Measurements from ENCODE around the gene CHRDL2. TPM values are rescaled to one million over a fixed set of nuclear protein-coding genes. Genes with fewer than 3 reads are reported as not detected.
"Not testable (repeated sequence)": the region's sequence is repeated elsewhere in the genome, so short reads cannot be mapped to it uniquely, and the experiment has no call there.

Gene CHRDL2
- total RNA-seq, 1 donor: not detected

DNA sequence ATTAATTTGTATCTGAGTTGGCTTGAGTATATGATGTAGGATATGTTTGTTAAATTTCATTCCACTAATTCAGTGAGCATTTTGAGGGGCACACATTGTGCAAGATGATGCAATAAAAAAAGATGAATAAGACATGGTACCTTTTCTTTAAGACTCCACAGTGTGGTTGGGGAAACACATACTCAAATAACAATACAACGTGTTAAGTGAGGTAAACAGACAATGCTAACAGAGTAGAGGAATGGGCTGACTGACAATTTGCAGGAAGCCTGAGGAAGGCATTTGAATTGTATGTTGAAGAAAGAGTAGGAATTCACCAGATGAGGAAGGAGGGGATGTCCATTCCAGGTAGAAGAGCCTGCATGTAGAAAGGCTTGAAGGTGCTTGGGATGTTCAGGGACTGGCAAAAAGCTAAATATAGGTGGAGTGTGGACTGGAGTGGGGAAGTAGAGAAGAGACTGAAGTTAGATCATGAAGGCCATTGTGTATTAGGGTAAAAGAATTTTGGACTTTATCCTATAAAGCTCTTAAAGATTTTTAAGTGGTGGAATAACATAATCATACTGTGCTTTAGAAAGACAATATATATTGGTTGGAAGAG, 24.3 kb upstream of the CHRDL2 start:
- H3K4me1 ChIP-seq (ENCODE audit: insufficient read depth, low read length): peaks cover 14% of the 10 kb centered on the region
- no peaks in the 10 kb centered on the region for H3K27me3 ChIP-seq (ENCODE audit: insufficient read depth, low read length)
- H3K4me3 ChIP-seq (ENCODE audit: low read length): no peak overlapping the region
- no peaks in the 10 kb centered on the region for H3K9me3 ChIP-seq (ENCODE audit: low read depth, low read length)

DNA sequence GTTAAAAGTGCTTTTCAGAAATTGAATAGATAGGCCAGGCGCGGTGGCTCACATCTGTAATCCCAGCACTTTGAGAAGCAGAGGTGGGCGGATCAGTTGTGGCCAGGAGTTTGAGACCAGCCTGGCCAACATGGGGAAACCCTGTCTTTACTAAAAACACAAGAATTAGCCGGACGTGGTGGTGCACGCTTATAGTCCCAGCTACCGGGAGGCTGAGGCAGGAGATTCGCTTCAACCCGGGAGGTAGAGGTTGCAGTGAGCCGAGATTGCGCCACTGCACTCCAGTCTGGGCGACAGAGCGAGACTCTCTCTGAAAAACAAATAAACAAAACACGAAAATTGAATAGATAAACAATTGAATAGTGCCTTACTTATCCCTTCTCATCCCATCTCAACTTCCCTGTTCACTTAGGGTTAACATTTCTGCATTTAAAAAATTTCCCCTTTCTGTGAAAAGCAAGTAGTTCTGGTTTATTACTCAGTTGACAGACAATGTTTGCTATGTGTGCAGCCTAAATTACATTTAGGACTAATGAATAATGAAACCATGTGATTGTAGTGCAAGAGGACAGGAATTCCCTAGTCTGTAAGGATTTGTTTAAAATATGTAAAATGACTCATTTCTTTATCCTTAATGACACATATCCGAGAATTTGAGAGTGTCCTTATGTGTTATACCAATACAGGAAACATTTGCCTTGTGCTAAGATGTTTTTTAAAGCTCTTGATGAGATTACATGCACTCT, 23.5 kb upstream of the CHRDL2 start:
- no peaks in the 10 kb centered on the region for H3K9me3 ChIP-seq (ENCODE audit: low read depth, low read length)
- H3K27me3 ChIP-seq (ENCODE audit: insufficient read depth, low read length): no peaks in the 10 kb centered on the region
- peaks cover 22% of the 10 kb centered on the region for H3K4me1 ChIP-seq (ENCODE audit: insufficient read depth, low read length)
- no peak overlapping the region for H3K4me3 ChIP-seq (ENCODE audit: low read length)

DNA sequence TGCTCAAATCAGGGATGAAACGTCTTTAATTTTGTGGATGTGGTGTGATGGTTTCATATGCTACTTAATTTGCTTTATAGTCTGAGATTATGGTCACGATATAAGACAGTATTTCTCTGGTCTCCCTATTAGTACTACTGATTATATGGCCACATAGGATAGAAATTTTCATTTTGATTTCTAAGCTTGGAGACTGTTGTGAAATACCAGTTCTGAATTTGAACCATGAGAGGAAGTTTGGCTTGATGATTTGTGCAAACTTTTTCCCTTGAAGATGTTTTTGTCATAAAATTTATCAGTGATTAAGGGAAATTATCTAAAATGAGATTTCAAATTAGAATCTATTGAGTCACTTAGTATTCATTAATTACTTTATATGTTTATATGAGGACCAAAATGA, 20.1 kb upstream of the CHRDL2 start:
- Histone ChIP-seq H3K4me3 (ENCODE audit: low read length) (no peak overlapping the region), H3K9me3 (ENCODE audit: low read depth, low read length) (no peaks in the 10 kb centered on the region), H3K4me1 (ENCODE audit: insufficient read depth, low read length) (peaks cover 39% of the 10 kb centered on the region), H3K27me3 (ENCODE audit: insufficient read depth, low read length) (no peaks in the 10 kb centered on the region)

DNA sequence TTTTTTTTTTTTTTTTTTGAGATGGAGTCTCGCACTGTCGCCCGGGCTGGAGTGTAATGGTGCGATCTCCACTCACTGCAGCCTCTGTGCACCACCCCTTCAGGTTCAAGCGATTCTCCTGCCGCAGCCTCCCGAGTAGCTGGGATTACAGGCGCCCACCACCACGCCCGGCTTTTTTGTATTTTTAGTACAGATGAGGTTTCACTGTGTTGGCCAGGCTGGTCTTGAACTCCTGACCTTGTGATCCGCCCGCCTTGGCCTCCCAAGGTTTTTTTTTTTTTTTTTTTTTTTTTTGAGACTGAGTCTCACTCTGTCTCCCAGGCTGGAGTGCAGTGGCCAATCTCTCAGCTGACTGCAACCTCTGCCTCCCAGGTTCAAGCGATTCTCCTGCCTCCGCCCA, 19.4 kb upstream of the CHRDL2 start:
- H3K9me3 ChIP-seq (ENCODE audit: low read depth, low read length); H3K4me3 ChIP-seq (ENCODE audit: low read length); H3K27me3 ChIP-seq (ENCODE audit: insufficient read depth, low read length): not testable (repeated sequence)
- peaks cover 39% of the 10 kb centered on the region for H3K4me1 ChIP-seq (ENCODE audit: insufficient read depth, low read length)

DNA sequence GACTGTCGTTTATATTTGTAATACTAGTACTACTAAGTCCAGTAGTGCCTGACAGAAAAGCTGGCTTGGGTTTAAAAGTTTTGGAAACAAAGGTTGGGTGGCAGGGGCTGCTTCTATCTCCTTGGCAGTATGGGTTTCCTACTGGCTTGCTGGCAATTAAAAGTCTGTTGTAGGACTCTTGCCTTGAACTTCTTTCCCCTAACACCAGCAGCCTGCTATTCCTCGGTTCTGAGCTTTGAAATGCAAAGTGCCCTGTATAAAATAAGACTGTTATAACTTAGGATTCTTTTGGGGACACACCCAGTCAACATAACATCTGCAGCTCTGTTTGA, 18.7 kb upstream of the CHRDL2 start:
- peaks cover 39% of the 10 kb centered on the region for H3K4me1 ChIP-seq (ENCODE audit: insufficient read depth, low read length)
- no peaks in the 10 kb centered on the region for H3K27me3 ChIP-seq (ENCODE audit: insufficient read depth, low read length)
- peak overlapping the region; percentile 76 for H3K4me3 ChIP-seq (ENCODE audit: low read length)
- no peaks in the 10 kb centered on the region for H3K9me3 ChIP-seq (ENCODE audit: low read depth, low read length)

DNA sequence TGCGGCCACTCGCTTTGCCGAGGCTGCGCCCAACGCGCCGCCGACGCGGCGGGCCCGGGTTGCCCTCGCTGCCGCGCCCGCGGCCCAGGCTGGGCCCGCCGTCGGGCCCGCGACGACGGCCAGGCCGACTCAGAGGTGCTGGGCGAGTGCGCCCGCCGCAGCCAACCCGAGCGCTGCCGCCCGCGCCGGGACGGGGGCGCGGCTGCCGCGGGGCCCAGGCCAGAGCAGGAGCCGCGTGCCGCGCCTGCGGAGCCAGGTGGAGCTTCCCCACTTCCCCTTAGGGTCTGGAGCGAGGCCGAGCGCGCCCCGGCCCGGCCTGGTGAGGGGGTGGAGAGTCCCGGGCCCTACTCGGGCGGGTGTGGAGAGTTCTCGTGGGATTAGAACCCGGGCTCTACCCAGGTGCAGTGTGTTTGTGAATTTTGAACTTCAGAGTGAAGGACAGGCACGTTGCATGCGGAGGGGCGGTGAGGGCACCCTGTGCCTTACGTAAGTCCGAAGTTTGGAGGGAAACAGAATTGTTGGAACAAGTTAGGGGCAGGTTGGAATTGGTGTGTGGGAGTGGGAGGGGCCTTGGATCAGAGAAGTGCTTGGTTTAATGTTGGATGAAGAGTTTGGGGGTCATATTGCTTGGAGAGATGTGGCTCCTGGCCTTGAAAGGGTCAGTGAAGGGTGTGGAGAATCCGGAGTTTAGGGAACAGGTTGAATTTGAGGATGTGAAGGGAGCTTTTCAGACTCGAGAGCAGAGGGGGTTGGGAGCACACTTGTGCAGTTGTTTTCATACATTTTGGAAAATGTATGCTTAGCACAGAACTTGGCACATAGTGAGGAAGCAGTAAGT, 18.1 kb upstream of the CHRDL2 start:
- Histone ChIP-seq H3K4me1 (ENCODE audit: insufficient read depth, low read length) (peaks cover 35% of the 10 kb centered on the region), H3K27me3 (ENCODE audit: insufficient read depth, low read length) (no peaks in the 10 kb centered on the region), H3K9me3 (ENCODE audit: low read depth, low read length) (no peaks in the 10 kb centered on the region), H3K4me3 (ENCODE audit: low read length) (peak overlapping the region; percentile 76)

DNA sequence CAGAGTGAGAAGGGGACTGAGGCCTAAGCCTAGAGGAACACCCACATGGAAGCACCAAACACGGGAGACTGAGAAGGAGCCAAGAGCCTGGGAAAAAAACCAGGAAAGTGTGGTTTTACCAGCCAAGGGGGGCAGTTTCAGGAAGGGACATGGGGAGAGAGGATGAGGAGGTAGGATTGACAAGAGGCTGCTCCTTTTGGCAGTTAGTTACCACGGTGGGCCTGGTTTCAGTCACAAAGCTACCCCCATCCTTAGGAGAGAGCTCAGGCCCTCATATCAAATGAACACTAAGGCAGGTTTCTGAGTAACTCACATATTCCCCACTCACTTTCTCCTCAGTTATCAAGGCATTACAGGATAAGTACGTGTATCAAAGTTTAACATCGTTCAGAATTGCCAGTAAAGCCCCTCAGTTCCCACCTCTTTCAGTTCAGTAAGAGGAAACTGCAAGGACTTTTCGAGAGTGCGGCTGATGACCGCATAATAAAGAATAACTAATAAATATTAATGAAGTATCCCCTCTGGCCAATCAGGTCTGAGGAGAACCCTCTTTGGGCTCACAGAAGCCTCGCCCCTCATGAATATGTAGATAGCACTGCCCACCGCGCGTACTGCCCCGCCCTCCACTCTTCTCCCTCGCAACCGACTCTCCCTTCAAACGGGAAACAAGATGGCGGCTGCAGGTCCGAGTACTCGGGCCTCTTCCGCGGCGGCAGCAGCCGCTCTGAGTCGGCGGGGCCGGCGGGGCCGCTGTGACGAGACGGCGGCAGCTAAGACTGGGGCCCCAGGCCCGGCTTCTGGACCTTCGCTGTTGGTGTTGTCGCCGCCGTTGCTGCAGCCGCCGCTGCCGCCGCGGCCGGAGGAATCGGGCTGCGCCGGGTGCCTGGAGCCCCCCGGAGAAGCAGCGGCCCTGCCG, 17.2 kb upstream of the CHRDL2 start, which contains the start of gene RNF169:
TSS of gene RNF169 (plus strand) at position 639 of the 916 bp plus-strand sequence. CDS start at position 671, 32 bp downstream.
- Histone ChIP-seq H3K4me3 (ENCODE audit: low read length) (peak within 1 kb of the TSS; percentile 76), H3K4me1 (ENCODE audit: insufficient read depth, low read length) (peaks cover 35% of the 10 kb centered on the region), H3K9me3 (ENCODE audit: low read depth, low read length) (no peaks in the 10 kb centered on the region), H3K27me3 (ENCODE audit: insufficient read depth, low read length) (no peaks in the 10 kb centered on the region)

DNA sequence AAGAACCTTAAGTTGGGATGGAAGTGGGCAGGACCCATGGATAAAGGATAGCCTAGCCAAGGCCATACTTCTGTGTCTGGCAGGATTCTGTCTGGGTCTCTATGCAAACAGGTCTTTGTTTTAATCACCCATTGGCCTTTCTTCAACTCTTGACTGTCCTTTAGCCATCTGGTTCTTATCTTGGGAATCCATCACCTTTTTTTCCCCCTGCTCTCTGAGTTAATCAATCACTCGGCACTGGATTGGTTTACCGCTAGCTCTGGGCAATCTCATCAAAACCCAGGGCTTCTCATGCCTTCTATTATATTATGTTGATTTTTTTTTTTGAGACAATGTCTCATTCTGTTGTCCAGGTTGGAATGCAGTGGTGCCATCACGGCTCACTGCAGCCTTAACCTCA, 15.6 kb upstream of the CHRDL2 start:
- Histone ChIP-seq H3K27me3 (ENCODE audit: insufficient read depth, low read length) (no peaks in the 10 kb centered on the region), H3K9me3 (ENCODE audit: low read depth, low read length) (no peaks in the 10 kb centered on the region), H3K4me1 (ENCODE audit: insufficient read depth, low read length) (peaks cover 35% of the 10 kb centered on the region), H3K4me3 (ENCODE audit: low read length) (no peak overlapping the region)

DNA sequence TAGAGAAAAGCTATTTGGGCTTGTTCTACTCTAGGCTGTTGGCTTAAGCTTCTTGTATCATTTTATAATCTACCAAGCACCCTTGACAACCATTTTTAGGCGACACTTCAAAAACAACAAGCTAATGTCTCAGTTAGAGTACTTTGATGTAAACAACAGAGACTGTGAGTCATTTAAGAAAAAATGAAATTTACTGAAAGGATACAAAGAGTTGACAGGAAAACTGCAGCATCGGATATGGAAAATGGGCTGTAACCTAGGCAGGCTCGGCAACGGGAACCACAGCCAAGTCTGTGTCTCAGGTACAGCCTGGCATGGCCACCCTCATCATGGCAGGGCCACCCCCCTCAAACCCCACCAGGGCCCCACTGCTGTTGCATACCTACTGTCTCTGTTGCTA, 13.1 kb upstream of the CHRDL2 start:
- no peaks in the 10 kb centered on the region for H3K27me3 ChIP-seq (ENCODE audit: insufficient read depth, low read length)
- H3K9me3 ChIP-seq (ENCODE audit: low read depth, low read length): no peaks in the 10 kb centered on the region
- H3K4me1 ChIP-seq (ENCODE audit: insufficient read depth, low read length): peaks cover 13% of the 10 kb centered on the region
- H3K4me3 ChIP-seq (ENCODE audit: low read length): no peak overlapping the region

DNA sequence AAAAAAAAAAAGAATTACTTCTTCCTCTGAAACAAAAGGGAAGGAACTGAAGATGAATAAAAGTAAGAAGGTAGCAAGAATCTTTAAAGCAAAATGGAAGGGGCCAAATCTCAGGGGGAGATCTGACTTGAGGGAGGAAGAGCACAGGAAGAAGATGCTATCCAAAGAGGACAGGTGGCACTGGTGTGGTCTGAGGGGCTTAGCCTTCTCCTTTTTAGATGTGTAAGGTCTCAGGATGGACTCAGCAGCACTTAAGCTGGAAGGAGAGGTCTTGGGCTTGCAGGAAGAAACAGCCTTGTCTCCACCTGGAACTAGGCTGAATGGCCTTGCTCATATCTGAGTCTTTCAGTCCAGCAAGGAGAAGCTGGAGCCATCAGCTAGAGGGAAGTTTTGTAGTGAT, 12.4 kb upstream of the CHRDL2 start:
- peaks cover 13% of the 10 kb centered on the region for H3K4me1 ChIP-seq (ENCODE audit: insufficient read depth, low read length)
- H3K27me3 ChIP-seq (ENCODE audit: insufficient read depth, low read length): no peaks in the 10 kb centered on the region
- no peaks in the 10 kb centered on the region for H3K9me3 ChIP-seq (ENCODE audit: low read depth, low read length)
- no peak overlapping the region for H3K4me3 ChIP-seq (ENCODE audit: low read length)

DNA sequence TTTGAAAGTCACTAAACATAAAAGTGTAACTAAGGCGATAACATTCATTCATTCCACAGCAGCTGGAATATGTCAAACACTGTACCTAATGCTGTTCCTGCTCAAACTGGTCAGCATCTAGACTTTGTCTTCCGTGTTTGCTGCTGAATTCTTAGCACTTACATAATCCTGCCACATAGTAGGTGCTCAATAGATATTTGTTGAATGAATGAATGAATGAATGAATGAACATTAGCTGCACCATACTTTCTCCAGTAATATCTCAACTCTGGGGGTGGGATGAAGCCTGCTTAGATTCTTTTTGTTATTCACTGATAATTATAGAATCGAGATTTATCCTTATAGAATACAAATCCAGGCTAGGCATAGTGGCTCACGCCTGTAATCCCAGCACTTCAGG, 10.8 kb upstream of the CHRDL2 start:
- Histone ChIP-seq H3K4me1 (ENCODE audit: insufficient read depth, low read length) (no peaks in the 10 kb centered on the region), H3K4me3 (ENCODE audit: low read length) (no peak overlapping the region)

DNA sequence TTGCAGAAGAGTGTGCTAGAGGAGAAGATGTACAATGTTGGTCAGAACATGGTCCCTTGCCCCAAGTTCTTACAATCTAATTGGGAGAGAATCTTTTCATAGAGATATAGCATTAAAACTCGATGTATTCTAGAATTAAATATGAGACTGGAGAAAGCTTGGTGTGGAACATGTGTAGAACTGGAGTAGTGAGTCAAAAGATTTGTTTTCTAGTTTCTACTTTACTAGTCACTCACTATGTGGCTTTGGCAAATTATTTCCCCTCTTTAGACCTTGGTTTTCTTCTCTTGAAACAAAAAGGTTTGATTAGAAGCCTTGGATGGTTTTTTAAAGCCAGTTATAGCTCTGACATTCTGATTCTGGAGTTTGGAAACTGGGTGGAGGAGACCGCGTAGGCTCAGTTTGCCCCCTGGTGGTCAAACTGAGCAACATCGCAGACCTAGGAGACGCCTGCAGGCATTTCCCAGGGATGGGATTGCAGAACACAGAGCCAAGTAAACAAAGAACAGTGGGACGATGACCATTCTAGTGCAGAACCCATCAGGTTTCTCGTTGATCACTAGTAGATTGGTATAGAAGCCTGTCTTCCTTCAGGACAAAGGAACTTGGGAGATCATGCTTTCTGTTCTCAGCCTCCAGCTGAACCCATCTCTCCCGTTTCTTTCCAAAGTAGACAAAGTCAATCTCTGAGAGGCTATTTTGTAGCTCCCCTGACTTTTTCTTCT, 8.5 kb upstream of the CHRDL2 start:
- no peaks in the 10 kb centered on the region for H3K27me3 ChIP-seq (ENCODE audit: insufficient read depth, low read length)
- no peaks in the 10 kb centered on the region for H3K9me3 ChIP-seq (ENCODE audit: low read depth, low read length)
- no peaks in the 10 kb centered on the region for H3K4me1 ChIP-seq (ENCODE audit: insufficient read depth, low read length)
- H3K4me3 ChIP-seq (ENCODE audit: low read length): no peak overlapping the region

More for the DNA sequence above, 10.8 kb upstream of the CHRDL2 start:
- no peaks in the 10 kb centered on the region for H3K27me3 ChIP-seq (ENCODE audit: insufficient read depth, low read length)
- H3K9me3 ChIP-seq (ENCODE audit: low read depth, low read length): no peaks in the 10 kb centered on the region

DNA sequence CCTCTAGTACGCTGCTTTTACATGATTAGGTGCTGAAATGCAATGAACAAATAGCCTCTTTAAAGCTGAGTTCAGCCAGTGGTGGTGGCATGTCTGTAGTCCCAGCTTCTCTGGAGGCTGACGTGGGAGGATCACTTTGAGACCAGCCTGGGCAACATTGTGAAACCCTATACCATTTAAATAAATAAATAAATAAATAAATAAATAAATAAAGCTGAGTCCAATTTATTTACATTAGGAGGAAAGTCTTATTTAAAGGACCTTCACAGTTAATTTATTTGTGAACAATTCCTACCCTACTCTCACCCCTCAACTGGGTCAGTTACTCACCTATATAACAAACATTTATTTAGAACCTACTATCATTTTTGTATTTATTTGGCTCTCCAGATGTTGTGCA, 4.8 kb upstream of the CHRDL2 start:
- Histone ChIP-seq H3K9me3 (ENCODE audit: low read depth, low read length) (no peaks in the 10 kb centered on the region), H3K4me3 (ENCODE audit: low read length) (no peak overlapping the region), H3K4me1 (ENCODE audit: insufficient read depth, low read length) (no peaks in the 10 kb centered on the region), H3K27me3 (ENCODE audit: insufficient read depth, low read length) (peaks cover 24% of the 10 kb centered on the region)

DNA sequence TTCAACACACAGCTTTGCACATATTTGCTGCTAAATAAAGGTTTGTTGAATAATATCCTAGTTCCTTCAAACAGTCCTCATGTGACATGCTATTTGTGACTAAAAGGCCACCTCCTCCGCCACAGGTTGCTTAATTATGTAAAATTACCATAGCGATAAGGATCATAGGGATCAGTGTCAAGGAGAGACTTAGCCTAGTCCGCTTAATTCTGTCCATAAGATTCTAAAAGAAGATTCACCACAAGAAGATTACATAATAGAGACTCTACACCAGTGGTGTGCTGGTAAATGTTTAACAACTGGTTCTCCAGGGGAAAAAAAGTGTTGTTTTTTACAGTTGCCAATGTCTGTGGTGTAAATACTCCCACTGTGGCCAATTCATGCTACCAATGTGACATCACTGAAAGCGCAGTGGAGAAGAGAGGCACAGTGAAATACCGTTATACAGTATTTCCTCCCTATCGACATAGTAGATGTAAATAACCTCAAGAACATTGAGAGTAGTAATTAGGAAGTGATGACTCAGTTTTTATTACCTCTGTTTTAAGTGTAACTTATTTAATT, 4.2 kb upstream of the CHRDL2 start:
- Histone ChIP-seq H3K9me3 (ENCODE audit: low read depth, low read length) (no peaks in the 10 kb centered on the region), H3K4me1 (ENCODE audit: insufficient read depth, low read length) (no peaks in the 10 kb centered on the region), H3K4me3 (ENCODE audit: low read length) (no peak overlapping the region), H3K27me3 (ENCODE audit: insufficient read depth, low read length) (peaks cover 29% of the 10 kb centered on the region)

Data from mononuclear cell (primary cell).